Keratinocyte (primary cell): ENCODE data around the gene IST1.

Experiments used
- EZH2 ChIP-seq: IDR thresholded peaks from one replicate; pipeline ENCODE4 v1.6.1; 2012; ENCODE audit warnings: inconsistent platforms, mild to moderate bottlenecking, low read length, moderate library complexity
- TF ChIP-seq, protein P1 (sequence below), 3 experiments: IDR thresholded peaks in 1 of 3; conservative IDR thresholded peaks in 1 of 3; optimal IDR thresholded peaks in 1 of 3; 2 replicates in 2 of 3; 3 replicates in 1 of 3; pipeline versions ENCODE3 to v1.5.1; 2011; ENCODE audit warnings: low read length in 3 of 3, mild to moderate bottlenecking in 3 of 3, moderate library complexity in 2 of 3, control low read depth in 1 of 3, inconsistent platforms in 1 of 3; ENCODE audit not compliant: insufficient read depth in 2 of 3; ENCODE audit errors: extremely low read depth in 1 of 3

DNA sequence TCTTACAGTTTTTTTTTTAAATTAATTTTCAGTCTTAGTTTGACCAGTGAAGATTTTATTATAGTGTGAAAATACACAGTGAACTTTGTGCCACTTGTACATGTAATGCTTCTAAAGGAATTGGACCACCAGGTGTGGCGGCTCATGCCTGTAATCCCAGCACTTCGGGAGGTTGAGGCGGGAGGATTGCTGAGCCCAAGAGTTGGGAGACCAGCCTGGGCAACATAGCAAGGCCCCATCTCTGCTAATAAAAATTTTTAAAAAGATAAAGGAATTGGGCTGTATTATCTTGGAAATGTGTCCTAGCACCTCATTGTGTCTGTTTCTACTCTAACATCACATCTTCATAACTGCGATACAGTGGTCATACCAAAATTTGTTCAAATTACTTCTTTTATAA, 3.8 kb downstream of the IST1 start:
- TF ChIP-seq, protein P1, sequence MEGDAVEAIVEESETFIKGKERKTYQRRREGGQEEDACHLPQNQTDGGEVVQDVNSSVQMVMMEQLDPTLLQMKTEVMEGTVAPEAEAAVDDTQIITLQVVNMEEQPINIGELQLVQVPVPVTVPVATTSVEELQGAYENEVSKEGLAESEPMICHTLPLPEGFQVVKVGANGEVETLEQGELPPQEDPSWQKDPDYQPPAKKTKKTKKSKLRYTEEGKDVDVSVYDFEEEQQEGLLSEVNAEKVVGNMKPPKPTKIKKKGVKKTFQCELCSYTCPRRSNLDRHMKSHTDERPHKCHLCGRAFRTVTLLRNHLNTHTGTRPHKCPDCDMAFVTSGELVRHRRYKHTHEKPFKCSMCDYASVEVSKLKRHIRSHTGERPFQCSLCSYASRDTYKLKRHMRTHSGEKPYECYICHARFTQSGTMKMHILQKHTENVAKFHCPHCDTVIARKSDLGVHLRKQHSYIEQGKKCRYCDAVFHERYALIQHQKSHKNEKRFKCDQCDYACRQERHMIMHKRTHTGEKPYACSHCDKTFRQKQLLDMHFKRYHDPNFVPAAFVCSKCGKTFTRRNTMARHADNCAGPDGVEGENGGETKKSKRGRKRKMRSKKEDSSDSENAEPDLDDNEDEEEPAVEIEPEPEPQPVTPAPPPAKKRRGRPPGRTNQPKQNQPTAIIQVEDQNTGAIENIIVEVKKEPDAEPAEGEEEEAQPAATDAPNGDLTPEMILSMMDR (optimal IDR thresholded peaks at IDR 0.05 in 1 of 3, IDR thresholded peaks at IDR 0.05 in 1 of 3, conservative IDR thresholded peaks at IDR 0.05 in 1 of 3; ENCODE audit: extremely low read depth in 1 of 3, insufficient read depth in 2 of 3, low read length in 3 of 3), result no peak
- TF ChIP-seq EZH2, result no peak
